GM15510 (cell line): Measurements from ENCODE around the gene FAM209B.
"Not testable (repeated sequence)": the region's sequence is repeated elsewhere in the genome, so short reads cannot be mapped to it uniquely, and the experiment has no call there.

Experiments
- POLR2A ChIP-seq: IDR thresholded peaks from 3 replicates; pipeline ENCODE4 v1.6.1; 2011; ENCODE audit warnings: borderline replicate concordance; ENCODE audit not compliant: insufficient read length; ENCODE audit errors: extremely low read depth

The FAM209B gene

DNA sequence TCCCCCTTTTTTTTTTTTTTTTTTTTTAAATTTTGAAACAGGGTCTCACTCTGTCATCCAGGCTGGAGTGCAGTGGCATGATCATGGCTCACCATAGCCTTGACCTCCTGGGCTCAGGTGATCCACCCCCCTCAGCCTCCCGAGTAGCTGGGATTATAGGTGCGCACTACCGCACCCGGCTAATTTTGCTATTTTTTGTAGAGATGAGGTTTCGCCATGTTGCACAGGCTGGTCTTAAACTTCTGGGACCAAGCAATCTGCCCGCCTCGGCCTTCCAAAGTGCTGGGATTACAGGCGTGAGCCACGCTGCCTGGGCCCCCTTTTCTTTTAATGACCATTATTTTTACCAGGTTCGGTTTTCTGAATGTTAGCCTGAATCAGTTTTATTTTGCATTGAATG, 13.5 kb upstream of the FAM209B start:
- TF ChIP-seq POLR2A: no peak

DNA sequence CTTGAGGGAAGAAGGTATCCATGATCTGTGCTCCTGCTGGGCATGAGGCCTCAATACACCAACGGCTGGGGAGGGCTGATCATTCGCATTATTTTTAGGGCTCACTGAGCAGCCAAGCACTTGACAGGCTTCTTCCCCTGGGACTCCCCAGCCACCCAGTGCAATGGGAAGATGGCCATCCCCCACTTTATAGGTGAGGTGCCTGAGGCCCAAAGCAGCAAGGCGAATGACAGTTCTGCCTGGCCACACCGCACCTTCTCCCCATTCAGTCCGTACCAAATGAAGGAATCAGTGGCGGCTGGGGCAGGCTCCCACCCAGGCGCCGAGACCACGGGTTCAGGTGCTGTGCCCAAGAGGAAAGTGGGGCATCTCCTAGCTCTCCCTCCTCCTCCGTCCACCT, 12.9 kb upstream of the FAM209B start:
- TF ChIP-seq POLR2A: no peak

DNA sequence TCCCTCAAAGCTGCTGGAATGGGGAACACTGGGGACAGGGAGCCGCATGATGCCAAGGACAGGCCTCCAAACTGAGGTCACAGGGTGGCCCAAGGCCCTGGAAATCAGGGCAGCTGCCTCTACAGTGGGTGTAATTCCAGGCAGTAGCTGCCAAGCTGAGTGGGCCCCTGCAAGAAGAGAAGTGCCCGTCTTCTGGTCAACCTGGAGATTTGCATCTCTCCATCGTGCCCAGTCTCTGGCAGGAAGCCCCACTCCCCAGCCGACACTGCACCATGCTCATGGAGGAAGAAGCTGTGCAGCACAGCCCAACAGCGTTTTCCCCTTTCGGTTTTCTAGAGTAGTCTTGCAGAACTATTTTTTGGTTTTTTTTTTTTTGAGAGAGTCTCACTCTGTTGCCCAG, 10.7 kb upstream of the FAM209B start:
- TF ChIP-seq POLR2A: no peak

DNA sequence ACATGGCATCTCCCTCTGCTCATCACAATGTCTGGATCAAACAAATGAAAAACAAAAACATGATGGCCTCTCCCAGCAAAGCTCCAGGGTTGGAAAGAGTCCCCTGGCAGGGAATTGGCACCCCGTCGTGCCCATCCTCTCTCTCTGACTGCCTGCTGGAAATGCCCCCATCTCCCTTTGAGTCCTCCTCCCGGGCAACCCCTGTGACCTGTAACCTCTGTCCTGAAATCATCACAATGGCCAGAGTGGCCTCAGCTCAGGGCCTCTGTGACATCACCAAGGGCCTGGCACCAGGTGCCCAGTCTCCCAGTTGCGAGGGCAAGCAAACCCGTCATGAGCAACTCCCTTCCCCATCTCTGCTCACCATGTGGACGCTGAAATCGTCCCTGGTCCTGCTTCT, 8.6 kb upstream of the FAM209B start, which contains the start of gene FAM209A:
TSS of gene FAM209A (plus strand) at position 301 of the 400 bp plus-strand sequence. CDS start at position 366, 65 bp downstream.
- not testable (repeated sequence) for TF ChIP-seq POLR2A

DNA sequence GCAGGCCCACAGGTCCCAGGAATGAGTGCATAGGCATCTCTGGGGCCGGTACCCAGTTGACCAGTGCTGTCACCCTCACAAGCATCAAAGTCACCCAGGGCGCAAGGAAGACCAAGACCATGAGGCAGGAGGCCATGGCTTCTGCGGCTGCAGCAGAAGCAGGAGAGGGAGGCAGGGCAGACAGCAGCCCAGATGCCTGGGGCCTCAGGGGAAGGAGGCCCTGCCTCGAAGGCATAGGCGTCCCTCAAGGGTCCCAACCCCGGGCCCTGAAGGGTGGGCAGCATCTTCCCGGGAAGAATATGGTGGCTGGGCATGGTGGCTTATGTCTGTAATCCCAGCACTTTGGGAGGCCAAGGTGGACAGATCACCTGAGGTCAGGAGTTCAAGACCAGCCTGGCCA, 5.5 kb upstream of the FAM209B start:
- no peak for TF ChIP-seq POLR2A

DNA sequence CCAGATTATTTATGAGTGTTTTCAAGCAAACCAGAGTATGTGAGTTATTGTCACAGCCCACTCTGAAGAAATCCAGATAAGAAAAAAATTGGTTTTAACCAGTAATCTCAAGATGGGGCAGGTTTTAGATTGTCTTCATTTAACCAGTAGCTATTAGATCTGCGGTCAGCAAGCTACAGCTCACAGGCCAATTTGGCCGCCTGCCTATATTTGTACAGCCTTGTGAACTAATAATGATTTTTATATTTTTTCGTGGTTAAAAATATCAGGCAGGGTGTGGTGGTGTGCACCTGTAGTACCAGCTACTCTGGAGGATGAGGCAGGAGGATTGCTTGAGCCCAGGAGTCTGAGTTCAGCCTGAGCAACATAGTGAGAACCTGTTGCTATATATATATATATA, 5.0 kb downstream of the FAM209B start:
- TF ChIP-seq POLR2A: no peak

DNA sequence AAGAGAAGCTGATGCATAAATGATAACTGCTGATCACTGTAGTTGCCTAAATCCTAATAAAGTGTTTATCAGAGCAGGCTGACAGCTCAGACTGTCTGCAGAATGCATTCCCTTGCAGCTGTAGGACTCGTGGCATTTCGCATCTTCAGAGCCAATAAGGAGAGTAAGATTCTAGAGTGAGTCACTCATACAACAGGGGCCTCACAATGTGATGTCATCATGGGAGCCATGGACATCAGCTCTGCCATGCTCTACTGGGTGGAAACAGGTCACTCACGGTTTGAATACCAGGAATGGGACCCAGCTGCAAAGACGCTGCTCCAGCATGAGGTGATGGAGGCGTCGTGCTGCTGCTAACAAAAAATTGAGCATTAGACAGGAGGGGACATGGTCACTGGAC, 7.4 kb downstream of the FAM209B start:
- no peak for TF ChIP-seq POLR2A

DNA sequence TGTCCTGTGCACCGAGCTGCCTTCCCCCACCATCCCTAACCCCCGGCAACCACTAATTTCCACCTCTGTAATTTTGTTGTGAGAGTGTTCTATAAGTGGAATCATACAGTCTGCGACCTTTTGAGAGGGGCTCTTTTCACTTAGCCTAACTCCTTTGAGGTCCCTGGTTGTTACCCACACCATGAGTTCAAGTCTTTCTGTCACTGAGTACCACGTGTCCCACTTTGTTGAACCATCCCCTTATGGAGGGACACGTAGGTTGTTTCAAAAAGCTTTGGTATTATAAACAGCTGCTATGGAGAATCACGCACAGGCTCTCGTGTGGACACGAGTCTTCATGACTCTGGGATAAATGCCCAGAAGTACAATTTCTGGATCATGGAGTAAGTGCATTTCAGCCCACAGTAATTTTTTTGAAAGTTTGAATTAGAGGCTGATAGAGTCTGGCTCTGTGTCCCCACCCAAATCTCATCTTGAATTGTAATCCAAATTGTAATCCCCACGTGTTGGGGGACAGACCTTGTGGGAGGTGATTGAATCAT, 9.5 kb downstream of the FAM209B start:
- TF ChIP-seq POLR2A: no peak

DNA sequence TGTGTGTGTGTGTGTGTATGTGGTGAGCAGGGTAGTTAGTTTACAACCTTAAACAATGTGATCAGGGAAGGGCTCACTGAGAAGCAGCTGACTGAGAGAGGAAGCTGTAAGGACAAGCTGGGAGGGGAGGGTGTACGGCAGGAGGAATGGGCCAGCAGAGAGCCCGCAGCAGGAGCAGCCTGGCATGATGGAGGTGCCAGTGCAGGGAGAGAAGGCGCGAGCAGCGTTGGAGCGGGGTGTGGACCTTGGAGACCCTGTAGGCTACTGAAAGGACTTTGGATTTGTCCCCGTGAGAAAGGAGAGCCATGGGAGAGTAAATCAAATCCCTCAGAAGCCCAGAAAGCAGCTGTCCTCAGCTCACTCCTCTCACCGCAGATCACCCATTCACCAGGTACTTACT, 18.5 kb downstream of the FAM209B start:
- TF ChIP-seq POLR2A: no peak

DNA sequence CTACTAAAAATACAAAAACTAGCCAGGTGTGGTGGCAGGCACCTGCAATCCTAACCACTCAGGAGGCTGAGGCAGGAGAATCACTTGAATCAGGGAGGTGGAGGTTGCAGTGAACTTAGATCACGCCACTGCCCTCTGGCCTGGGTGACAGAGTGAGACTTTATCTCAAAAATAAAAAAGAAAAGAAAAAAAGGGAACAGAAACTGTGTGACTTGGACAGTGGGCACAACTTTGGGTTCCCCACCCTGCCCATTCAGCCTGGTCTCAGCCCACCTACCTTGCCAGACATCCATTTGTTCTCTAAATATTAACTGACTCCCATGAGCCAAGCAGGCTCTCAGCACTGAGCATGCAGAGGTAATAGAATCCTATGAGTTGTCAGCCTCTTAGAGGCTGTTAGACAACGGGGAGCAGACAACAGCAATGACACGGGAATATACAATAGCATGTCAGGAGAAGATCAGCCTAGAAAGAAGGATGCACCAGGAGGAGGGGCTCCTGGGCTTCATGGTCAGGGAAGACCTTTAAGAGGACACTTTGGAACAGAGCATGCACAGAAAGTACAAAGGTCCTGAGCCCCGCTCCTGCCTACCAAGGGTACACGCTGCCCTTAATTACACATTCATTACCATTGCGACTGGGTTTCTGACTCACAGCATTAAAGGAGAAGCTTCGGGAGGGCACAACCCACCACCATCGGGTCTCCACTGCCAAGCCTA, 20.0 kb downstream of the FAM209B start:
- no peak for TF ChIP-seq POLR2A

DNA sequence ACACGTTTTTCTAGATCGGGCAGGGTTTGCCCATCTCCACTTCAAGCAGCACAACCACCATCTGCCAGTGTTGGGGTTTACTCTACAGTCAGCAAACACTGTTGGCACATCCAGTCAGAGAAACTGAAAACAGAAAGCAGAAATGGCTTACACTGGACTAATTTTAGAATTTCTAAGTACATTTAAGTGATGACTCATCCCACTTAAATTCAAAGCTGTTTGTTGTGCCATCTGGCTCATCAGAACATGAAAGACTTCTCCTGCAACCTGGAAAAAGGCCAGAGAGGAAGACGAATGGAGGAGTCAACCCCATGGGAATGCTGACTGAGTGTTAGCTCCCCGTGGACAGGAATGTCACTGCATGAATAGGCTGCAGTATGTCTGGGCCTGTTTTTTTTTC, 21.8 kb downstream of the FAM209B start:
- no peak for TF ChIP-seq POLR2A

DNA sequence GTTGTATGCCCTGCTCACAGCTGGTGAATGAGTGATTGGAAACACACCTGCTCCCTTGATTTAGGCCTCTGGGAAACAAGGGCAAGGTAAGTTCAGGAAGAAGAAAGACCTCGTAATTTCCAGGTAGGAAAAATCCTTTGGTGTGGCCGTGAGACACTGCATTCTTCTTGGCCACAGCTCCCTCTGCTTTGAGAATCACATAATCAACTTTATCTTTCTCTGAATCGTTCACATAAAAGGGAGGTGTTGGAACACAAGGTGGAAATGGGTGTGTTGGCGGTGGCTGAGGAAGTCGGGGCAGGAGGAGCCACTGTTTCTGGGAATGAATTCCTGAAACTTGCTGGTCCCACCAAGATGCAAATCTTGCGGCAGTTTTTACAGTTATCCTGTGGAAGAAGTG, 25.9 kb downstream of the FAM209B start:
- no peak for TF ChIP-seq POLR2A

DNA sequence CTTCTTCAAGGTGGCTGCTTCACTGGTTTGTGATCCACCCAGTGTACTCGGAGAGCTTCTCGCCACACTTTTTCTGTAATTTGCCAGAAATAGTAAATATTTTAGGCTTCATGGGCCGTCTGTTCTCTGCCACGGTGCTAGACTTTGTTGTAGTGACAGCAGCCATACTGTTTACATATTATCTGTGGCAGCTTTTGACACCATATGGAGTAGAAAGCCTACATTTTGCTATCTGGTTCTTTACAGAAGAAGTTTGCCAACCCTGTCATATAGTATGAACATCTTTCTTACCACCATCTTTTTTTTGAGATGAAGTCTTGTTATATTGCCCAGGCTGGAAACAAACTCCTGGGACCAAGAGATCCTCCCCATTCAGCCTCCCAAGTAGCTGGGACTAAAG, 32.5 kb downstream of the FAM209B start:
- no peak for TF ChIP-seq POLR2A

DNA sequence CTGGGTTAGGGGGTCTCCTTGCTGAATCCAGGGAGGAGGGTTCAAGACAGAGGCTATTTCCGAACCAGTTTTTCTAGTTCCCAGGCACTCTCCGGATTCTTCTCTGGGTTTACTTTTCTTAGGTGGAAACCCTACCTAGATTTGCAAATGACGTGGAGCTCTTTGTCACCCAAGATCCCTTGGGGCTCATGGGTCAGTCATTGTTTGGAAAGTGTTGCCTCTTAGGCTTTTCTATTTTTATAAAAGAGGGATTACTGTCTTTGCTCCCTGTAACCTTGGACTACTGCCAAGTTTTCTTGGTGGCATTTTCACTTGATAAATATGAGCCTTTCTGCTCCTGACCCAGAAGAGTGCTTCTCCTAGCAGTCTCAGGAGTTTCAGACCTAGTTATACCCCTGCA, 33.6 kb downstream of the FAM209B start:
- TF ChIP-seq POLR2A: no peak

DNA sequence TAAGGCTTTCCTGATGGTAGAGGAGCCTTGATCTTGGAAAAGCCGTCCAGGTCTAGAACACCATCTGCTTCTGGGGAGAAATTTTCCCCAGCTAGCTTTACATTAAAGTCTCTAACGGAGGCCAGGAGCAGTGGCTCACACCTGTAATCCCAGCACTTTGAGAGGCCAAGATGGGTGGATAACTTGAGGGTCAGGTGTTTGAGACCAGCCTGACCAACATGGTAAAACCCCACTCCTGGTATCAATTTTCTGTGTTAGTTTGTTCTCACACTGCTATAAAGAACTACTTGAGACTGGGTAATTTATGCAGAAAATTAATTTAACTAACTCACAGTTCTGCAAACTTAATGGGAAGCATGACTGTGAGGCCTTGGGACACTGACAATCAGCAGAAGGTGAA, 37.8 kb downstream of the FAM209B start:
- no peak for TF ChIP-seq POLR2A

DNA sequence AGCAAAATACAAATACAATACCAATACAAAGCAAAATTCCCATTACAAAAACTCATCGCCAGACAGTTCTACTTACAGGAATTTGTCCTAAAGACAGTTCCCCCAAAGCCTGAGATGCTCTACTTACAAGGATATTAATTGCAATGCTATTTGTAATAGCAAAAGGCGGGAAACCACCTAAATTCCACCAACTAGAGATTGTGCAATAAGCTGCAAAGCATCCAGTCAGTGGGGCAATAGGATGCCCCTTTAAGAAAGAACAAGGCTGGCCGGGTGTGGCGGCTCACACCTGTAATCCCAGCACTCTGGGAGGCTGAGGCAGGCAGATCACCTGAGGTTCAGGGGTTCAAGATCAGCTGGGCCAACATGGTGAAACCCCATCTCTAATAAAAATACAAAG, 39.1 kb downstream of the FAM209B start:
- TF ChIP-seq POLR2A: no peak
